K562 (cell line): ENCODE results near the gene HMX2. TPM values are rescaled to one million over a fixed set of nuclear protein-coding genes. Genes with fewer than 3 reads are reported as not detected.
A peak's percentile ranks its signal among the peaks of the same experiment; 100 is the strongest.

Source experiments
- ATF7 ChIP-seq: fragments of 450-650 bp; IDR thresholded peaks from 2 replicates; pipeline ENCODE4 v1.7.1; 2014; ENCODE audit warnings: mild to moderate bottlenecking, moderate library complexity
- CBFA2T2 ChIP-seq: fragments of 450-650 bp; conservative IDR thresholded peaks from 2 replicates; pipeline ENCODE4 v1.6.1; 2017; ENCODE audit warnings: mild to moderate bottlenecking
- MED1 ChIP-seq: sonication (generic); formaldehyde crosslinking; IDR thresholded peaks from 2 replicates; pipeline ENCODE4 v1.8.1; 2023; ENCODE audit warnings: missing genetic modification reagents, borderline replicate concordance
- MEF2A ChIP-seq: IDR thresholded peaks from 2 replicates; pipeline ENCODE4 v1.6.1; 2011; ENCODE audit warnings: low read depth, mild to moderate bottlenecking, low read length, moderate library complexity; ENCODE audit not compliant: control insufficient read depth
- MYNN ChIP-seq, 2 experiments: sonication (generic); formaldehyde crosslinking in 1 of 2; IDR thresholded peaks; 2 replicates each; pipeline versions ENCODE4 v1.5.0 to v1.6.1; 2016 to 2020; ENCODE audit warnings: antibody characterized with exemption in 1 of 2, missing genetic modification reagents in 1 of 2
- NR2C1 ChIP-seq, 2 experiments: fragments of 450-650 bp; IDR thresholded peaks; 2 replicates each; pipeline ENCODE4 v1.6.1; 2017; ENCODE audit warnings: mild to moderate bottlenecking in 2 of 2, antibody characterized with exemption in 1 of 2, inconsistent platforms in 1 of 2, missing compliant biosample characterization in 1 of 2, missing genetic modification characterization in 1 of 2
- NUFIP1 ChIP-seq: fragments of 450-650 bp; IDR thresholded peaks from 2 replicates; pipeline ENCODE4 v1.6.1; 2018; ENCODE audit not compliant: partially characterized antibody
- POLR3A ChIP-seq: IDR thresholded peaks from 2 replicates; pipeline ENCODE4 v1.6.1; 2011; ENCODE audit warnings: borderline replicate concordance, mild to moderate bottlenecking, moderate library complexity; ENCODE audit not compliant: insufficient read length, insufficient read depth; ENCODE audit errors: extremely low read depth
- PREB ChIP-seq: sonication (generic); formaldehyde crosslinking; IDR thresholded peaks from 2 replicates; pipeline ENCODE4 v1.8.1; 2023; ENCODE audit warnings: mild to moderate bottlenecking, missing genetic modification reagents
- RHOXF2B ChIP-seq: fragments of 250-450 bp; sonication (Bioruptor Pico); conservative IDR thresholded peaks from 2 replicates; pipeline ENCODE4 v1.5.1; 2021
- TEAD1 ChIP-seq, 2 experiments: fragments of 450-650 bp in 1 of 2; sonication (generic) in 1 of 2; formaldehyde crosslinking; IDR thresholded peaks; 2 replicates each; pipeline versions ENCODE4 v1.4.0 to v1.8.0; 2020 to 2022; ENCODE audit warnings: mild to moderate bottlenecking in 2 of 2, missing genetic modification reagents in 1 of 2
- XRCC3 ChIP-seq: fragments of 450-650 bp; IDR thresholded peaks from 2 replicates; pipeline ENCODE4 v1.6.1; 2017; ENCODE audit warnings: mild to moderate bottlenecking, moderate library complexity
- XRCC4 ChIP-seq: IDR thresholded peaks from one replicate; pipeline ENCODE4 v1.6.1; 2011; ENCODE audit not compliant: insufficient read depth, insufficient read length; ENCODE audit errors: extremely low read depth
- YY1 ChIP-seq, 3 experiments: IDR thresholded peaks; 2 replicates each; pipeline ENCODE4 v1.6.1; 2011; ENCODE audit warnings: low read length in 2 of 3, mild to moderate bottlenecking in 2 of 3, moderate library complexity in 2 of 3, borderline replicate concordance in 1 of 3, control low read depth in 1 of 3, low read depth in 1 of 3; ENCODE audit not compliant: insufficient read depth in 3 of 3, insufficient replicate concordance in 2 of 3, control insufficient read depth in 1 of 3, insufficient read length in 1 of 3; ENCODE audit errors: extremely low read depth in 1 of 3
- ZNF239 ChIP-seq: fragments of 250-450 bp; sonication (Bioruptor Pico); IDR thresholded peaks from 2 replicates; pipeline ENCODE4 v1.4.0; 2020; ENCODE audit warnings: mild to moderate bottlenecking
- ZNF830 ChIP-seq: fragments of 250-450 bp; sonication (Bioruptor Pico); IDR thresholded peaks from 2 replicates; pipeline ENCODE4 v1.5.0; 2021; ENCODE audit warnings: mild to moderate bottlenecking
- polyA plus RNA-seq, 8 experiments: library from polyadenylated mRNA; depleted of rRNA in 4 of 8; stranded (reverse) in 5 of 8; unstranded in 3 of 8; fragments of >200 nt; fragmentation: Nextera tagmentation in 2 of 8; fragmentation: Illumina TruSeq in 1 of 8; extraction: Ambion mirVana in 2 of 8; extraction: Trizol in 1 of 8; gene quantifications; 2 replicates each; pipeline versions ENCODE4 v1.2.1 to v1.2.3, GENCODE V29; 2011 to 2014; ENCODE audit warnings: inconsistent platforms in 1 of 8, missing spikeins in 1 of 8
- total RNA-seq, 7 experiments: library from RNA; depleted of rRNA in 6 of 7; stranded (reverse); fragments of >200 nt in 6 of 7; fragmentation: Illumina TruSeq in 2 of 7; extraction: Trizol in 2 of 7; gene quantifications; 2 replicates each; pipeline versions ENCODE4 v1.2.1 to v1.2.3, GENCODE V29; 2011 to 2021; ENCODE audit warnings: low replicate concordance in 1 of 7
- TF ChIP-seq, protein P1 (sequence below): sonication (generic); formaldehyde crosslinking; IDR thresholded peaks from 2 replicates; pipeline ENCODE4 v1.8.0; 2022; ENCODE audit warnings: mild to moderate bottlenecking, low read depth, missing genetic modification reagents
- TF ChIP-seq, protein P2 (sequence below): fragments of 250-450 bp; sonication (Bioruptor Pico); IDR thresholded peaks from 2 replicates; pipeline ENCODE4 v1.8.0; 2022; ENCODE audit warnings: moderate library complexity, mild to moderate bottlenecking, inconsistent platforms
- TF ChIP-seq, protein P3 (sequence below): fragments of 450-650 bp; conservative IDR thresholded peaks from 2 replicates; pipeline ENCODE4 v1.6.1; 2016; ENCODE audit warnings: missing genetic modification characterization, low read depth, mild to moderate bottlenecking, missing compliant biosample characterization, moderate library complexity
- TF ChIP-seq, protein P4 (sequence below): fragments of 450-650 bp; IDR thresholded peaks from 2 replicates; pipeline ENCODE4 v1.6.1; 2016; ENCODE audit warnings: missing biosample characterization, missing genetic modification characterization
- TF ChIP-seq, protein P5 (sequence below): fragments of 450-650 bp; formaldehyde crosslinking; IDR thresholded peaks from 2 replicates; pipeline ENCODE4 v1.4.0; 2020; ENCODE audit warnings: mild to moderate bottlenecking, moderate library complexity

HMX2 gene
- total and polyA plus RNA-seq, 9 of the 15 experiments (the other 6 are each of a cell fraction or from before 2014, with no cell fraction given) = 0.07 to 0.58 (median 0.09) TPM; not detected in 2

DNA sequence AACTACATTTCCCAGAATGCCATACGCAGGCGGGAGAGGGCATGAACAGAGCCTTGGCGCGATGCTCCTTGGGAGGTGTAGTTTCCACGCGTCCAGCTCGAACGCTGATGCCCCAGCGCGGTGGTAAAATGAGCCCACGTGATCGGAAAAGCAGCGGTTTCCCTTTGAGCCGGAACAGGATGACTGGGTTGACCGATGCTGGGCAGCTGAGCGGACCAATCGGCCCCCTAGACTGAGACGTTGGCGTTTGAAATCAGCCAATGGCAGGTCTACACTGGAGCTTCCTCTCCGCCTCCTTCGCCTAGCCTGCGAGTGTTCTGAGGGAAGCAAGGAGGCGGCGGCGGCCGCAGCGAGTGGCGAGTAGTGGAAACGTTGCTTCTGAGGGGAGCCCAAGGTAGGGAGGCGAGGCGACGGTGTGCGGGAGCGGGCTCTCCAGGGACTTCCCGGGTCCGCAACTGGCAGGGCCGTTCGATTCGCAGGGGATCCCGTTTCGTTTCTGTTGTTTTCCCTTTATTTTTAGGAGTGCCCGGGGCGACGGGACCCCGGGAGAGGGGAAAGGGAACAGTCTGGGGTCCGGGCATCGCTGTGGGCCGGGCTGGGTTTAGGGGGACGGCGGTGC lies 6.3 kb downstream of the HMX2 start, which contains the start of gene BUB3 (continued):
- TF ChIP-seq MED1 (CRISPR knock-in tag) (no peak), XRCC3 (no peak), NR2C1 (IDR thresholded peaks at IDR 0.05) (peak; percentile 97), NR2C1 (tag; IDR thresholded peaks at IDR 0.05) (peak; percentile 98), PREB (CRISPR knock-in tag) (no peak), NUFIP1 (no peak), TEAD1 (CRISPR knock-in tag; IDR thresholded peaks at IDR 0.05) (no peak), ZNF239 (CRISPR knock-in tag) (no peak), MEF2A (no peak), XRCC4 (no peak), CBFA2T2 (peak; percentile 71), ATF7 (peak; percentile 67; the same call in 1 of the 2 replicates), POLR3A (no peak), MYNN (IDR thresholded peaks at IDR 0.05) (no peak), MYNN (CRISPR knock-in tag; IDR thresholded peaks at IDR 0.05) (no peak), YY1 (IDR thresholded peaks at IDR 0.05; ENCODE audit: borderline replicate concordance in 1 of 3, control insufficient read depth in 1 of 3, extremely low read depth in 1 of 3, insufficient read depth in 3 of 3, insufficient read length in 1 of 3, insufficient replicate concordance in 2 of 3, low read depth in 1 of 3, low read length in 2 of 3) (peak in 2 of 3 experiments; percentile 35 to 75), ZNF830 (CRISPR knock-in tag) (no peak), RHOXF2B (CRISPR knock-in tag) (no peak)
- TF ChIP-seq, protein P1, sequence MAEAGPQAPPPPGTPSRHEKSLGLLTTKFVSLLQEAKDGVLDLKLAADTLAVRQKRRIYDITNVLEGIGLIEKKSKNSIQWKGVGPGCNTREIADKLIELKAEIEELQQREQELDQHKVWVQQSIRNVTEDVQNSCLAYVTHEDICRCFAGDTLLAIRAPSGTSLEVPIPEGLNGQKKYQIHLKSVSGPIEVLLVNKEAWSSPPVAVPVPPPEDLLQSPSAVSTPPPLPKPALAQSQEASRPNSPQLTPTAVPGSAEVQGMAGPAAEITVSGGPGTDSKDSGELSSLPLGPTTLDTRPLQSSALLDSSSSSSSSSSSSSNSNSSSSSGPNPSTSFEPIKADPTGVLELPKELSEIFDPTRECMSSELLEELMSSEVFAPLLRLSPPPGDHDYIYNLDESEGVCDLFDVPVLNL = peak; percentile 73; the same call in 1 of the 2 replicates
- TF ChIP-seq, protein P2, sequence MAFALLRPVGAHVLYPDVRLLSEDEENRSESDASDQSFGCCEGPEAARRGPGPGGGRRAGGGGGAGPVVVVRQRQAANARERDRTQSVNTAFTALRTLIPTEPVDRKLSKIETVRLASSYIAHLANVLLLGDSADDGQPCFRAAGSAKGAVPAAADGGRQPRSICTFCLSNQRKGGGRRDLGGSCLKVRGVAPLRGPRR (CRISPR knock-in tag) = no peak
- TF ChIP-seq, protein P3, sequence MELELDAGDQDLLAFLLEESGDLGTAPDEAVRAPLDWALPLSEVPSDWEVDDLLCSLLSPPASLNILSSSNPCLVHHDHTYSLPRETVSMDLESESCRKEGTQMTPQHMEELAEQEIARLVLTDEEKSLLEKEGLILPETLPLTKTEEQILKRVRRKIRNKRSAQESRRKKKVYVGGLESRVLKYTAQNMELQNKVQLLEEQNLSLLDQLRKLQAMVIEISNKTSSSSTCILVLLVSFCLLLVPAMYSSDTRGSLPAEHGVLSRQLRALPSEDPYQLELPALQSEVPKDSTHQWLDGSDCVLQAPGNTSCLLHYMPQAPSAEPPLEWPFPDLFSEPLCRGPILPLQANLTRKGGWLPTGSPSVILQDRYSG (tag) = no peak
- TF ChIP-seq, protein P4, sequence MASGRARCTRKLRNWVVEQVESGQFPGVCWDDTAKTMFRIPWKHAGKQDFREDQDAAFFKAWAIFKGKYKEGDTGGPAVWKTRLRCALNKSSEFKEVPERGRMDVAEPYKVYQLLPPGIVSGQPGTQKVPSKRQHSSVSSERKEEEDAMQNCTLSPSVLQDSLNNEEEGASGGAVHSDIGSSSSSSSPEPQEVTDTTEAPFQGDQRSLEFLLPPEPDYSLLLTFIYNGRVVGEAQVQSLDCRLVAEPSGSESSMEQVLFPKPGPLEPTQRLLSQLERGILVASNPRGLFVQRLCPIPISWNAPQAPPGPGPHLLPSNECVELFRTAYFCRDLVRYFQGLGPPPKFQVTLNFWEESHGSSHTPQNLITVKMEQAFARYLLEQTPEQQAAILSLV (tag) = no peak
- TF ChIP-seq, protein P5, sequence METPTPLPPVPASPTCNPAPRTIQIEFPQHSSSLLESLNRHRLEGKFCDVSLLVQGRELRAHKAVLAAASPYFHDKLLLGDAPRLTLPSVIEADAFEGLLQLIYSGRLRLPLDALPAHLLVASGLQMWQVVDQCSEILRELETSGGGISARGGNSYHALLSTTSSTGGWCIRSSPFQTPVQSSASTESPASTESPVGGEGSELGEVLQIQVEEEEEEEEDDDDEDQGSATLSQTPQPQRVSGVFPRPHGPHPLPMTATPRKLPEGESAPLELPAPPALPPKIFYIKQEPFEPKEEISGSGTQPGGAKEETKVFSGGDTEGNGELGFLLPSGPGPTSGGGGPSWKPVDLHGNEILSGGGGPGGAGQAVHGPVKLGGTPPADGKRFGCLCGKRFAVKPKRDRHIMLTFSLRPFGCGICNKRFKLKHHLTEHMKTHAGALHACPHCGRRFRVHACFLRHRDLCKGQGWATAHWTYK (CRISPR knock-in tag) = no peak
